Activated effector memory CD4-positive, alpha-beta T cell treated with anti-CD3 and anti-CD28 coated beads, Interleukin-2, amount 50 U/mL, for 16 hours (primary cell): ENCODE measurements around the gene LCA5.
A peak's percentile ranks its signal among the peaks of the same experiment; 100 is the strongest.
"Not testable (repeated sequence)": the region's sequence is repeated elsewhere in the genome, so short reads cannot be mapped to it uniquely, and the experiment has no call there.

Source experiments
- DNase-seq: peaks from one replicate; pipeline ENCODE4 v3.0.0-alpha.2; 2020

LCA5 gene

GRCh38 chr6:79536954-79537747 is at the start of gene LCA5:
LCA5 (minus strand) TSS chr6:79537430; CDS start chr6:79518894, 18,536 bp downstream.
- DNase-seq, result peak; percentile 90

GRCh38 chr6:79586548-79586947 is 49.3 kb upstream of the LCA5 start:
- DNase-seq, result no peak

- DNase-seq, result no peak
Measured at GRCh38 chr6:79584332-79584731, 47.1 kb upstream of the LCA5 start.

GRCh38 chr6:79577926-79578325 is 40.7 kb upstream of the LCA5 start:
- DNase-seq, result not testable (repeated sequence)

DNA sequence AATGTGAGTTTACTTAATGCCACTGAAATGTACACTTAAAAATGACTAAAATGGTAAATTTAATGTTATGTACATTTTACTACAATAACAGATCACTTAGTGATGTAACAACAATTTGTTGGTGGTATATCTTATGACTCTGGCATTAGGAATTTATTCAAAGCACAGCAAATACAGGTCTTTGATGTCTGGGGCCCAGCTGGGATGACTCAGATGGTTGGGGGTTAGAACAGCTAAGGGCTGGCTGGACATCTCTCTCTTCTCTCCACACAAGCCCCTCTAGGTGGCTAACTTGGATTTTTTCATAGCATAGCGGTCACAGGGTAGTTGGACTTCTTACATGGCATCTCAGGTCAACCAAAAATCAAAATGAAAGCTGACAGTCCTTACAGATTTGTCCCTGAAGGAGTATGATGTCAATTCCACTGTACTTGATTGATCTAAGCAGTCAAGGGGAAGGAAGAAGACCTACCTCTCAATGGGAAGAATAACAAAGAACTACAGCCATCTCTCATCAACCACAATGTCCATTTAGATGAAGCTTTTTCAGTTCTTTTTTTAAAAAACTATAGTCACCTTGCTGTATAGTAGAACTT is 37.5 kb upstream of the LCA5 start:
- no peak for DNase-seq

DNA sequence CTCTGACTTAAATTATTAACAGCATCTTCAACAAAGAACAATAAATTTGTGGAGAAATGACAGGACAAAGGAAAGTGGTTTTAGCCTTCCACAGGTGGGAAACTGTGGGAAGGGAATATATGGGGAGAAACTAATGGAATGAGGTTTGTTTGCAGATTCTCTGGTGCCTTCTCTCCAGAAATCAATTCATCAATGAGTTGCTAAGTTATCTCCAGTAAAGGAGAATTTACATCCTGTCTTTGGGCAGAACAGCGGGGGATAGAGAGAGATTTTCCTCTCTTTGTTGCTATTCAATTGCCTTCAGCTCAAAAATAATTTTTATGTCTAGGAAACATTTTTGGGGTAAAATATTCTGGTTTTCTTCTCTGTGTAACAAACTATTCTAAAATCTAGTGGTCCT is 36.9 kb upstream of the LCA5 start:
- DNase-seq, result no peak

DNA sequence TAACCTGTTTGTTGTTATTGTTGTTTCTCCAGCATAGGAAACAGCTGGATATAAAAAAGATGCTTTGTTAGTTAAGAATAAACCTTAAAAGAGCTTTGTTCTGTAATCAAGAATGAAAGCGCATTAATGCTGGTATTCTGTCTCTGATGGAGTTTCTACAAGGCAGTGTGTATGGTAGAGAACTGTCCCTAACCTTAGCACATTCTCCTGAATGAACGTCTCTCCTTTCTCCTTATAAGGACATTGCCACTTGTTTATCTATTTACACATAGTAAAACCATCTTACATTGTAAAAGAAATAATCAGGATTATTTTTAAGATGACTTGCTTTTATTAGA is 33.8 kb upstream of the LCA5 start:
- DNase-seq, result no peak

DNA sequence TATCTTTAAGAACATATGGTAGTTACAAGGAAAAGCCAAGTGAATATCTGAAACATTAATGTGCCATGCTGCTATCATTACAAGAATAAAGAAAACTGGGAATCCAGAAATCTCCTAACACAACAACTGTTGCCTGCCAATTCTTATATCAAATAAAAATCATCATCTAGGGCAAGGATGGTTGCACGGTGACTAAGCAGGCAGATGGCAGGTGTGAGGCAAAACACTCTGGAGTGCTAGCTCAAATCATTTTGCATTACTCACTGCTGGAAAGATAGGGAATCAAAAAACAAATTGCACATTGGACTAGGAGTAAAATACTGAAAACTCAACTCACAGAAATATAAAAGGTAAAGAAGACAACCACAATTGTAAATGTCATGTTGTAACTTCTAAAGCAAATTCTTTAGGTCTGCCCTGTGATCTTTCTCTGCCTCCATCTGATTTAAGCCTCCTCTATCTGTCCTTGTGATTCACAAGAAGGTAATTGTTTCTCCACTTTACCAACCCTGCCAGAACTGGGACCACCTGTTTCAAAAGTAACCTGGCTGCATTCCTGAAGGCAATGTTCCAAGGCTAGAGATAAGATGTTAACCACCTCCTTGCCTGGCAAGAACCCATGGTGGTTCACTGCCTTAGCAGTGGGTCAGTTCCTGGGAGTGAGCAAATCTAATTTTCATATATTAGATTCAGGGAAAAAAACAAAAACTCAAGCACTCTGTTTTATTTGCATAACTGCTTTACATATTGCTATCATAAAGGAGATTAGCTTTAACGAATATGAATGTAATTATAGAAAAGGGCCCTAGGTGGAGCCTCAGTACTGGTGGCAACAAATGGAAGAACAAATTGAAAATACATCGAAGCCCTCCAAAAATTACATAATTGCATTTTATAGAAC is 33.1 kb upstream of the LCA5 start:
- no peak for DNase-seq

- DNase-seq, result no peak
Measured at GRCh38 chr6:79568996-79569395, 31.8 kb upstream of the LCA5 start.

DNA sequence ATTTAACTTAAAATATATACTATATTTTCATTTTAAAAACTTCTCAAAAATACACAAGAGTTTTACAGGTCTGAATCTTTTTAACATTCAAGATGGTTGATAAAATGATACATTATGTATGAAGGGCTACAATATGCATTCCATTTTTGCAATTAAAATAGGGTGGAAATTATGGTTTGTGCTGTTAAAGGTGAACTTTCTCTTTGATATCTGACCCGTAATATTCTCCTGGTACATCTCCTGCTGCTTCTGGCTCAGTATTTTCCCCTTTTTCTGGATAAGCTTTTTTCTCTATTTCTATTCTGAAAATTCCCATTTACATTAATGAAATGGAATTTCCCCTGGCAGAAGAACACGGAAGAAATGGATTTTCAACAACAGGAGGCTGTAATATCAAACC is 27.4 kb upstream of the LCA5 start:
- no peak for DNase-seq

DNA sequence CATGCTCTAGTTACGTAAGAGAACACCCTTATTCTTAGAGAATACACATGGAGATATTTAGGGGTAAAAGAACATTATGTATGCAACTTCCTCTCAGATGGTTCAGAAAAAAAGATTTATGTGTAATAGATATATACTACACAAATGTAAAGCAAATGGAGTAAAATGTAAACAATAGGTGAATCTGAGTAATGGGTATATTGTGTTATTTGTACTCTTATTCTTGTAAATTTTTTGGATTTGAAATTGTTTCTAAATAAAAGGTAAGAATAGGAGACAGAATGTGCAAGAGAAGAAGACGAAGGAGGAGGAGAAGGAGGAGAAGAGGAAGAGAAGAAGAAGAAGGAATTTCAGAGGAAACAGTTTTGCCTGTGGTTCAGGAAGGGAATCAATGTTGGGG is 22.5 kb upstream of the LCA5 start:
- DNase-seq, result no peak

- no peak for DNase-seq
Measured at GRCh38 chr6:79557673-79558467, 20.6 kb upstream of the LCA5 start.

DNA sequence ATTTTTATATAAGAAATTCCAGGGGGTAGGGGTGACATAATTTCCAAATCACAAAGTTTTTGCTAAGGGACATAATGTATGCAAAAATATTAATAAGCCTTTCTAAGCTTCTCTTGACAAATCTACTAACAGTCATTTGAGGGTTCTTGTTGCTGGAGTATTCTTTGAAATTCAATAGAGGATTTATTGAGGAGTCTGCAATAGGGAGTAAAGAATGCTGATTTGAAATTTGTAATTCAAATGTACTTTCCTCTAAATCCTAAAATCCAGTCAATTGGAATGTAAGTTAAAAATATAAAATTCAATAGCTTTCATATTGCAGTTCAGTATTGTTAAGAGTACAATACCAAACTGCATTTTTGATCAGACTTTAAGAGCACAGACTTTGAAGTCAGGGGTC is 17.1 kb upstream of the LCA5 start:
- no peak for DNase-seq

DNA sequence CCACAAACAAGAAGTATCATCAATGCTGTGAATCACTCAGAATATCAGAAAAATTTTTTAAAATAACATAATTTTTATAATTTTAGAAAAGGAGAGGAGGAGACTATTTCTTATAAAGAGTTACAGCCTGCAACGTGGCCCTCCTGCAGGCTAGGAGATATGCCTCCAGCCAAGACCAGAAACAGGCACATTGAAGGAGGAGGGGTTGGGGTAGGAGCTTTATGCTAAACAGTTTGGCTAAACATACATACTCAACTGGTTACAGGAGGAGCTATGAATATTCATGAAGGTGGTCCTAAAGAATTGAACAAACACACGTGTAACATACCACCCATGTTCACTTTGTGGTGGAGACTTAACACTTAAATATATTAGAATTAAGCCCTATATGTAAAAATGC is 14.2 kb upstream of the LCA5 start:
- no peak for DNase-seq

GRCh38 chr6:79548304-79548703 is 11.1 kb upstream of the LCA5 start:
- no peak for DNase-seq

- no peak for DNase-seq
Measured at GRCh38 chr6:79546186-79546585, 9.0 kb upstream of the LCA5 start.

DNA sequence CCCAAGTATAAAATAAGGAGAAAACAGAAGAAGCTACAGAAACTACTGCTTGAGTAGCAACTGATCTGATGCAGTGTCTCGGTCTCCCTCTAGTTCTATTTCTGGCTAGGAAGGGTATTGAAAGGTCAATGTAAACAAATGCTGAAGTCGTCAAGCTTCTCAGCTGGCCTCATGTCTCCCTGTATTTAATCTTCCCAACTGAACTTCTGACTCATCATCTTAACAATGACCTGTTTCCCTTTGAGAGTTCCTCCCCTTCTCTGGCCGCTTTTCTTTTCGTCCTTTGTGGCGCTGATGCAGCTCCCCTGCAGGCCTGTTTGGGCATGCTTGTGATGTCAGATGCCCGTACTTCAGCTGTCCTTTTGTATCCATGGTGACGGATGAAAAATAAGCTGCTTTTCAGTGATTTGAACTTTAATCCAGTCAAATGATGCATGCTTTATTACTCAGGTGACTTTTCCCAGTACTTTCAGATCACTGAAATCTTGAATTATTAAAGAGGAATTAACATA is 7.8 kb upstream of the LCA5 start:
- no peak for DNase-seq

DNA sequence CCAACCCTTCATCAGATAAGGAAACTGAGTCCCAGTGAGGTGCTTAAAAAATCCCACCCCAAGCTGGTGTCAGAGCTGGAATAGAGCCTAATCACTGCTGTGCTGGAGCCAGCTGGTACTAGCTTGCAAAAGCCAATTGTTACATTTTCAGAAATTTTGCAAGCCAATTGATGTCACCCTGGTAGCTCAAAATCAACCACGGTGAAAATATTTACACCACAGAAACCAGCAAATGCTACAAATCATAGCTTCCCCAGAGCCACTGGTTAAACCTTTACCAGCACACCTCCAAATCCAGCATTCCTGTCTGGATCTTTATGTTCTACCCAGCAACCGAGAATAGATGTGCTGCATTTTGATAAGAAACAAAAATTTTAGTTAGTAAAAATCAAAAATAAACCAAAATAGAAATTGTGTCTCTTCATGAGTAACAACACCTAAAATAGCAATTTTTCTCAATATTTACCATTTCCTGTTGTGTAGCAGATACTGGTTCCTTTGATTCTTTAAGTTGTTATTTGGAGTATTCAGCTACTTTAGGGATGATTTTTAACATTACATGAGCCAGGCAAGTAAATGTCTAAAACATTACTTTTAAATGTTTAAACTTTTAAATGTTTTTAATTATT is 7.2 kb upstream of the LCA5 start:
- DNase-seq, result no peak

DNA sequence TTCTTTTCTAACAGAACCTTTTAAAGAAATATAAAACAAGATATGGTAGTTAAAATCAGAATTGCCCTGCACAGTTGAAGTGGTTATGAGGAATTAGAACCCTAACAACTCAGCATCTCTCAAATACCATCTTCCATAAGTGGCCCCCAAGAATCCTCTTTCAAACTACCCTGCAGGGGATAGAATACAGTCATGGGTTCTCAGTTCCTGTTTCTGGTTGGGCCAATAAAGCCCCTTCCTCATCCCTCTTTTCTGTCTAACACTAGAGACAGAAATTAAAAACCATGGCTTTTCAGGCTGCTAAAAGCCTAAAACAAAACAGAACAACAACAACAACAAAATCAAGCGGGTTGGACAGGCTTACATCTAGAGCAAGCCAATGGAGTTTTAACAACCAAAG is 6.7 kb upstream of the LCA5 start:
- DNase-seq, result no peak

- DNase-seq, result no peak
Measured at GRCh38 chr6:79543411-79543810, 6.2 kb upstream of the LCA5 start.

GRCh38 chr6:79538106-79538971 is 1.1 kb upstream of the LCA5 start:
- DNase-seq, result no peak
